Left lung (tissue), 10 donors: ENCODE measurements around the gene FAM13C. TPM values are rescaled to one million over a fixed set of nuclear protein-coding genes. Genes with fewer than 3 reads are reported as not detected.

ENCODE experiments used
- ATAC-seq: fragments of 200-7000 bp; cut with Tn5 transposase; one replicate; pipeline ENCODE4 v1.9.1; 2020; ENCODE audit warnings: moderate library complexity
- DNase-seq, 4 donors: peaks; one replicate each; pipeline ENCODE4 v3.0.0-alpha.2; 2013 to 2020
- H3K27ac ChIP-seq, 2 donors: fragments of 200-600 bp; sonication (generic) in 1 of 2; one replicate each; pipeline versions ENCODE4 v1.5.0 to v1.8.0; 2020 to 2021
- H3K27me3 ChIP-seq, 2 donors: fragments of 200-600 bp; sonication (generic) in 1 of 2; one replicate each; pipeline versions ENCODE4 v1.5.0 to v1.8.0; 2020 to 2021
- H3K36me3 ChIP-seq, 2 donors: fragments of 200-600 bp; sonication (generic) in 1 of 2; one replicate each; pipeline versions ENCODE4 v1.5.0 to v1.8.0; 2020 to 2021
- H3K4me1 ChIP-seq, 2 donors: fragments of 200-600 bp; one replicate each; pipeline ENCODE4 v1.8.0; 2021
- H3K4me3 ChIP-seq, 2 donors: fragments of 200-600 bp; sonication (generic) in 1 of 2; one replicate each; pipeline versions ENCODE4 v1.5.0 to v1.8.0; 2020 to 2021; ENCODE audit warnings: mild to moderate bottlenecking in 1 of 2
- H3K9me3 ChIP-seq, 2 donors: fragments of 200-600 bp; sonication (generic) in 1 of 2; one replicate each; pipeline versions ENCODE4 v1.5.0 to v1.8.0; 2020 to 2021
- intact Hi-C, 2 donors: fragments of 100-400 bp; cut with DNase I; formaldehyde crosslinking; loops; one replicate each; pipeline versions ENCODE4 v1.11.2 to v1.14.2; 2022
- polyA plus RNA-seq, 6 donors: library from polyadenylated mRNA; unstranded; fragments of 120-200 nt; gene quantifications; one replicate each; pipeline ENCODE4 v1.2.1, GENCODE V29; 2013; ENCODE audit not compliant: insufficient read length in 6 of 6
- total RNA-seq, 2 donors: library from RNA; stranded (reverse); fragmentation: NEBNext Ultra II Directional; extraction: Animal tissue kit (Norgen Biotek cat#: 25700); gene quantifications; one replicate each; pipeline ENCODE4 v1.2.1, GENCODE V29; 2021
- TF ChIP-seq, protein P1 (sequence below), 2 donors: fragments of 200-600 bp; sonication (generic) in 1 of 2; IDR thresholded peaks; one replicate each; pipeline versions ENCODE4 v1.5.0 to v1.8.0; 2021; ENCODE audit warnings: antibody characterized with exemption in 2 of 2
- donor health status: DM: no; HTN: yes; CAD: no.
- donor health status: DM: no; HTN: no; CAD: no.

The FAM13C gene
- total and polyA plus RNA-seq, 8 donors, result 10.3 to 36.1 (median 25.0) TPM

- intact Hi-C loops, result no loop called here
- Histone ChIP-seq H3K9me3 (no peaks in the 10 kb centered on the region), H3K4me3 (no peak overlapping the region), H3K27me3 (no peaks in the 10 kb centered on the region), H3K27ac (no peak overlapping the region), H3K4me1 (no peaks in the 10 kb centered on the region), H3K36me3 (no peaks in the 10 kb centered on the region)
- no peak for DNase-seq
- no peak for ATAC-seq
- TF ChIP-seq, protein P1, sequence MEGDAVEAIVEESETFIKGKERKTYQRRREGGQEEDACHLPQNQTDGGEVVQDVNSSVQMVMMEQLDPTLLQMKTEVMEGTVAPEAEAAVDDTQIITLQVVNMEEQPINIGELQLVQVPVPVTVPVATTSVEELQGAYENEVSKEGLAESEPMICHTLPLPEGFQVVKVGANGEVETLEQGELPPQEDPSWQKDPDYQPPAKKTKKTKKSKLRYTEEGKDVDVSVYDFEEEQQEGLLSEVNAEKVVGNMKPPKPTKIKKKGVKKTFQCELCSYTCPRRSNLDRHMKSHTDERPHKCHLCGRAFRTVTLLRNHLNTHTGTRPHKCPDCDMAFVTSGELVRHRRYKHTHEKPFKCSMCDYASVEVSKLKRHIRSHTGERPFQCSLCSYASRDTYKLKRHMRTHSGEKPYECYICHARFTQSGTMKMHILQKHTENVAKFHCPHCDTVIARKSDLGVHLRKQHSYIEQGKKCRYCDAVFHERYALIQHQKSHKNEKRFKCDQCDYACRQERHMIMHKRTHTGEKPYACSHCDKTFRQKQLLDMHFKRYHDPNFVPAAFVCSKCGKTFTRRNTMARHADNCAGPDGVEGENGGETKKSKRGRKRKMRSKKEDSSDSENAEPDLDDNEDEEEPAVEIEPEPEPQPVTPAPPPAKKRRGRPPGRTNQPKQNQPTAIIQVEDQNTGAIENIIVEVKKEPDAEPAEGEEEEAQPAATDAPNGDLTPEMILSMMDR (IDR thresholded peaks at IDR 0.05), result no peak
These were observed 26.9 kb downstream of the FAM13C start for GRCh38 chr10:59335497-59335896.

DNA sequence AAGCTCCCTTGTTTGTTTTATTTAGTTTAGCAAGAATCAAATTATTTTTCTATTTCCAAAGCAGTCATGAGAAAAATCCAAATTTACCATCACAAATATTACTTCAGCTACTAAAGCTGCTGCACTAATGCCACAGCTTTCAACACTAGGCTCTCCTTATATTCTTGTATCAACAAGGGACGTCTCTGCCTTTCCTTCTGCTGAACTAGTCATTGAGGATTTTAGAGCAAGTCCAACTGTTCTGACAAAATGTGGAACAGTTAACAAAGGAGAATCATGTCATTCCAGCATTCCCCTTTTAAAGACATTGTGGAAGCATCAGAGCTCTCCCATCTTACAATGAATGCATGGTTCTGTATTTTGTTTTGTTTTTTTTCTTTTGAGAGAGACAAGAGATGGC is 28.6 kb downstream of the FAM13C start:
- ATAC-seq, result no peak
- intact Hi-C loops, result no loop called here
- Histone ChIP-seq H3K9me3 (no peaks in the 10 kb centered on the region), H3K27ac (peak overlapping the region in 1 of 2 donors; percentile 9), H3K4me3 (no peak overlapping the region), H3K27me3 (no peaks in the 10 kb centered on the region), H3K36me3 (no peaks in the 10 kb centered on the region), H3K4me1 (no peaks in the 10 kb centered on the region)
- TF ChIP-seq, protein P1 (IDR thresholded peaks at IDR 0.05), result no peak
- no peak for DNase-seq

- TF ChIP-seq, protein P1 (IDR thresholded peaks at IDR 0.05), result no peak
- Histone ChIP-seq H3K27me3 (no peaks in the 10 kb centered on the region), H3K27ac (no peak overlapping the region), H3K4me3 (no peak overlapping the region), H3K36me3 (no peaks in the 10 kb centered on the region), H3K9me3 (no peaks in the 10 kb centered on the region), H3K4me1 (no peaks in the 10 kb centered on the region)
- DNase-seq, result no peak
- intact Hi-C loops, result no loop called here
- ATAC-seq, result no peak
These were observed 29.8 kb downstream of the FAM13C start for GRCh38 chr10:59332581-59332980.

DNA sequence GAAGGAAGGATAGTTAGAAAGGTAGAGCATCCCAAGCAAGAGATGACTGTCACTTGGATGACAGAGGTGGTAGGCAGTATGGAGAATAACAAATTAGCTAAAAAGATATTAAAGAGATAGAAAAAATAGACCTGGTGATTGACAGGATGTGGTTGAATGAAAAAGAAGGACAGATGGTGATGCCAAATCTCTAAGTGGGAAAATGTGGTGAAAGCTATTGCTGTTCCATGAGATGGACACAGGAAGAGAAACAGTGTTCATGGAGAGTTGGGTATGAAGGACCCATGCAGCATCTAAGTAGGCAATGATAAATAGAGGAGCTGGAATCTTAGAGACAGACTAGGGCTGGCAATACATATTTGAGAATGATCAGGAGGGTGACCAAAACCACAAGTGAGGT is 30.7 kb downstream of the FAM13C start:
- intact Hi-C loops, result no loop called here
- Histone ChIP-seq H3K27ac (no peak overlapping the region), H3K4me1 (no peaks in the 10 kb centered on the region), H3K36me3 (no peaks in the 10 kb centered on the region), H3K9me3 (no peaks in the 10 kb centered on the region), H3K4me3 (no peak overlapping the region), H3K27me3 (no peaks in the 10 kb centered on the region)
- no peak for DNase-seq
- no peak for ATAC-seq
- TF ChIP-seq, protein P1 (IDR thresholded peaks at IDR 0.05), result no peak

DNA sequence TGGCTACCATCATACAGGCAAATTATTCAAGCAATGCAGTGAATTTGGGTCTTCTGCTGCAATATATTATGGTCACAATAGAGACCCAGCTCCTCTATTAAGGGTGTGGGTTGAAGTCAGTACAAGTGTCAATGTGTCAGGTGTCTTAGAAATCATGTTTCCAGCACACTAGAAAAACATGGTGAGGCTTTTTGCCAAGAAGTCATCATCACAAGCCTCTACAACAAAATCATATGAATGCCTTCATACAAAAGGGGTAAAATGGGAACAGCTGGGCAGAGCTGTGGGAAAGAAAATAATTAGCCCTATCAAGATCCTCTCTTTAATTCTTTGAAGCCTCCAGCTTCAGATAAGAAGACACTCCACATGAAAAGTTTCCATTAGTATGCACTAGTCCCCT is 37.2 kb downstream of the FAM13C start:
- no peaks in the 10 kb centered on the region for H3K9me3 ChIP-seq
- no peak overlapping the region for H3K27ac ChIP-seq
- TF ChIP-seq, protein P1 (IDR thresholded peaks at IDR 0.05), result no peak
- H3K36me3 ChIP-seq, result no peaks in the 10 kb centered on the region
- intact Hi-C loops, result no loop called here
- ATAC-seq (no peak), DNase-seq (no peak)
- no peaks in the 10 kb centered on the region for H3K4me1 ChIP-seq
- H3K27me3 ChIP-seq, result no peaks in the 10 kb centered on the region
- H3K4me3 ChIP-seq, result no peak overlapping the region
